ENCODE measurements around the gene XXYLT1. TPM values are rescaled to one million over a fixed set of nuclear protein-coding genes. Genes with fewer than 3 reads are reported as not detected.

XXYLT1 gene
- total RNA-seq, 2 experiments from 2014 or later: 3.1 to 3.7 TPM

GRCh38 chr3:195065864-195066185 is 205.1 kb downstream of the XXYLT1 start:
- no peak for TF ChIP-seq CTCF (IDR thresholded peaks at IDR 0.05)
- no peak overlapping the region for H3K27ac Mint-ChIP-seq

GRCh38 chr3:195065142-195065863 is 205.7 kb downstream of the XXYLT1 start:
- Histone ChIP-seq H3K27ac (ENCODE audit: low read depth in 1 of 2, low read length in 2 of 2) (no peak overlapping the region), H3K4me1 (ENCODE audit: insufficient read depth, low read length) (no peaks in the 10 kb centered on the region), H3K36me3 (ENCODE audit: insufficient read depth, low read length) (peaks cover 6% of the 10 kb centered on the region), H3K27me3 (ENCODE audit: control insufficient read depth in 1 of 2, insufficient read depth in 2 of 2, low read length in 2 of 2) (no peaks in the 10 kb centered on the region), H3K4me3 (ENCODE audit: low read length) (no peak overlapping the region), H3K9me3 (ENCODE audit: control insufficient read depth in 1 of 2, insufficient read depth in 1 of 2, low read length in 2 of 2) (no peaks in the 10 kb centered on the region)
- Mint-ChIP-seq H3K36me3 (ENCODE audit: low read depth) (peaks cover 15% of the 10 kb centered on the region), H3K4me3 (no peak overlapping the region), H3K9me3 (no peaks in the 10 kb centered on the region), H3K4me1 (ENCODE audit: low read depth) (no peaks in the 10 kb centered on the region), H3K27me3 (no peaks in the 10 kb centered on the region), H3K27ac (no peak overlapping the region)
- TF ChIP-seq CTCF (IDR thresholded peaks at IDR 0.05): no peak
- ATAC-seq (ENCODE audit: poor library complexity): no peak
- intact Hi-C loops (cut with DNase I, micrococcal nuclease): no loop called here
- CTCF ChIA-PET: no interaction called here
- no peak for DNase-seq
- POLR2A ChIA-PET: no interaction called here

More at GRCh38 chr3:195065864-195066185, 205.1 kb downstream of the XXYLT1 start:
- no peak overlapping the region for H3K27ac ChIP-seq (ENCODE audit: low read depth in 1 of 2, low read length in 2 of 2)
- no peak overlapping the region for H3K4me3 Mint-ChIP-seq
- no peaks in the 10 kb centered on the region for H3K9me3 Mint-ChIP-seq
- H3K4me1 ChIP-seq (ENCODE audit: insufficient read depth, low read length): no peaks in the 10 kb centered on the region
- H3K36me3 ChIP-seq (ENCODE audit: insufficient read depth, low read length): peaks cover 6% of the 10 kb centered on the region
- no peak for DNase-seq
- H3K36me3 Mint-ChIP-seq (ENCODE audit: low read depth): peaks cover 15% of the 10 kb centered on the region
- ATAC-seq (ENCODE audit: poor library complexity): no peak
- H3K27me3 Mint-ChIP-seq: no peaks in the 10 kb centered on the region
- H3K4me3 ChIP-seq (ENCODE audit: low read length): no peak overlapping the region
- no peaks in the 10 kb centered on the region for H3K4me1 Mint-ChIP-seq (ENCODE audit: low read depth)
- no peaks in the 10 kb centered on the region for H3K27me3 ChIP-seq (ENCODE audit: control insufficient read depth in 1 of 2, insufficient read depth in 2 of 2, low read length in 2 of 2)
- intact Hi-C loops (cut with DNase I, micrococcal nuclease): no loop called here
- no peaks in the 10 kb centered on the region for H3K9me3 ChIP-seq (ENCODE audit: control insufficient read depth in 1 of 2, insufficient read depth in 1 of 2, low read length in 2 of 2)
- ChIA-PET CTCF (no interaction called here), POLR2A (no interaction called here)

GRCh38 chr3:195064300-195064931 is 206.5 kb downstream of the XXYLT1 start:
- Histone ChIP-seq H3K36me3 (ENCODE audit: insufficient read depth, low read length) (peaks cover 3% of the 10 kb centered on the region), H3K4me1 (ENCODE audit: insufficient read depth, low read length) (no peaks in the 10 kb centered on the region), H3K4me3 (ENCODE audit: low read length) (no peak overlapping the region), H3K9me3 (ENCODE audit: control insufficient read depth in 1 of 2, insufficient read depth in 1 of 2, low read length in 2 of 2) (no peaks in the 10 kb centered on the region), H3K27me3 (ENCODE audit: control insufficient read depth in 1 of 2, insufficient read depth in 2 of 2, low read length in 2 of 2) (no peaks in the 10 kb centered on the region), H3K27ac (ENCODE audit: low read depth in 1 of 2, low read length in 2 of 2) (no peak overlapping the region)
- ChIA-PET CTCF (no interaction called here), POLR2A (no interaction called here)
- intact Hi-C loops (cut with DNase I, micrococcal nuclease): no loop called here
- Mint-ChIP-seq H3K4me1 (ENCODE audit: low read depth) (no peaks in the 10 kb centered on the region), H3K36me3 (ENCODE audit: low read depth) (peaks cover 12% of the 10 kb centered on the region), H3K4me3 (no peak overlapping the region), H3K9me3 (no peaks in the 10 kb centered on the region), H3K27me3 (no peaks in the 10 kb centered on the region), H3K27ac (no peak overlapping the region)
- ATAC-seq (ENCODE audit: poor library complexity) (no peak), DNase-seq (no peak)
- no peak for TF ChIP-seq CTCF (IDR thresholded peaks at IDR 0.05)
